ENCODE results near the gene PRRT1.
"Not testable (repeated sequence)": the region's sequence is repeated elsewhere in the genome, so short reads cannot be mapped to it uniquely, and the experiment has no call there.

Gene PRRT1

GRCh38 chr6:32187725-32188380 is 36.1 kb upstream of the PRRT1 start:
- DNase-seq, result not testable (repeated sequence)

GRCh38 chr6:32187009-32187709 is 35.4 kb upstream of the PRRT1 start:
- no peak for DNase-seq

- not testable (repeated sequence) for DNase-seq
Observed at GRCh38 chr6:32186151-32186840, 34.6 kb upstream of the PRRT1 start.

- DNase-seq, result peak; percentile 91
Observed at GRCh38 chr6:32185681-32186131, 34.0 kb upstream of the PRRT1 start.

- DNase-seq, result no peak
Observed at GRCh38 chr6:32184084-32184640, 32.4 kb upstream of the PRRT1 start, which contains the start of gene AGER. AGER (minus strand) TSS chr6:32184253; CDS start chr6:32184222, 31 bp downstream.

GRCh38 chr6:32183483-32184083 is 31.8 kb upstream of the PRRT1 start:
- DNase-seq, result no peak

- no peak for DNase-seq
Observed at GRCh38 chr6:32183030-32183429, 31.3 kb upstream of the PRRT1 start.

- DNase-seq, result no peak
Observed at GRCh38 chr6:32182555-32182981, 30.8 kb upstream of the PRRT1 start.

- no peak for DNase-seq
Observed at GRCh38 chr6:32181915-32182529, 30.3 kb upstream of the PRRT1 start.

- DNase-seq, result no peak
Observed at GRCh38 chr6:32181148-32181702, 29.5 kb upstream of the PRRT1 start.

GRCh38 chr6:32179766-32180405 is 28.1 kb upstream of the PRRT1 start:
- DNase-seq, result no peak

GRCh38 chr6:32178547-32179440 is 27.1 kb upstream of the PRRT1 start:
- DNase-seq, result no peak

- DNase-seq, result peak; percentile 100
Observed at GRCh38 chr6:32177788-32178546, 26.2 kb upstream of the PRRT1 start, which contains the start of gene RNF5. RNF5 (plus strand) TSS chr6:32178405; CDS start chr6:32178512, 107 bp downstream.

GRCh38 chr6:32177183-32177787 is 25.5 kb upstream of the PRRT1 start:
- DNase-seq, result no peak

GRCh38 chr6:32176476-32177182 is 24.9 kb upstream of the PRRT1 start:
- peak; percentile 64 for DNase-seq

- peak; percentile 98 for DNase-seq
Observed at GRCh38 chr6:32175711-32176475, 24.2 kb upstream of the PRRT1 start, which contains the start of gene AGPAT1. AGPAT1 (minus strand) TSS chr6:32176084; CDS start chr6:32171496, 4,588 bp downstream.

- DNase-seq, result no peak
Observed at GRCh38 chr6:32175322-32175710, 23.6 kb upstream of the PRRT1 start.

GRCh38 chr6:32174416-32174815 is 22.7 kb upstream of the PRRT1 start:
- DNase-seq, result no peak

Measured in fibroblast of skin of right biceps (primary cell).